DND-41 (cell line): Measurements from ENCODE around the gene PPM1J.

Experiments
- ATAC-seq: fragments of 200-7000 bp; cut with Tn5 transposase; 3 replicates; pipeline ENCODE4 v1.9.1; 2021; ENCODE audit warnings: low read depth; ENCODE audit not compliant: insufficient read depth
- DNase-seq: peaks from one replicate; pipeline ENCODE4 v3.0.0-alpha.2; 2020
- H2AFZ ChIP-seq: 2 replicates; pipeline ENCODE4 v1.6.0; 2012; ENCODE audit warnings: low read depth, low read length
- H3K27ac ChIP-seq: 2 replicates; pipeline ENCODE4 v1.5.1; 2012; ENCODE audit warnings: low read length, inconsistent platforms
- H3K27me3 ChIP-seq: fragments of 200-600 bp; sonication (generic); 2 replicates; pipeline ENCODE4 v1.6.0; 2012; ENCODE audit warnings: low read length, mild to moderate bottlenecking, inconsistent platforms; ENCODE audit not compliant: insufficient read depth, poor library complexity
- H3K36me3 ChIP-seq: 2 replicates; pipeline ENCODE4 v1.5.1; 2012; ENCODE audit warnings: low read length, inconsistent platforms; ENCODE audit not compliant: insufficient read depth
- H3K4me1 ChIP-seq: 2 replicates; pipeline ENCODE4 v1.5.1; 2012; ENCODE audit warnings: mild to moderate bottlenecking, low read length; ENCODE audit not compliant: insufficient read depth
- H3K4me2 ChIP-seq: 2 replicates; pipeline ENCODE4 v1.6.0; 2012; ENCODE audit warnings: mild to moderate bottlenecking, moderate library complexity, low read length, inconsistent platforms; ENCODE audit not compliant: insufficient read depth
- H3K4me3 ChIP-seq, 2 experiments: fragments of 200-600 bp in 1 of 2; shearing (Covaris generic) in 1 of 2; 2 replicates each; pipeline ENCODE4 v1.5.1; 2012 to 2016; ENCODE audit warnings: inconsistent platforms in 2 of 2, low read length in 2 of 2, mild to moderate bottlenecking in 2 of 2, low read depth in 1 of 2, moderate library complexity in 1 of 2
- H3K79me2 ChIP-seq: 2 replicates; pipeline ENCODE4 v1.6.0; 2012; ENCODE audit warnings: low read length, inconsistent platforms; ENCODE audit not compliant: insufficient read depth
- H3K9ac ChIP-seq: 2 replicates; pipeline ENCODE4 v1.6.0; 2012; ENCODE audit warnings: low read depth, mild to moderate bottlenecking, inconsistent platforms, low read length, moderate library complexity
- H3K9me3 ChIP-seq: 2 replicates; pipeline ENCODE4 v1.5.1; 2012; ENCODE audit warnings: low read length, moderate library complexity, mild to moderate bottlenecking, inconsistent platforms; ENCODE audit not compliant: insufficient read depth, severe bottlenecking
- H4K20me1 ChIP-seq: 2 replicates; pipeline ENCODE4 v1.6.0; 2012; ENCODE audit warnings: low read length; ENCODE audit not compliant: insufficient read depth
- EZH2 ChIP-seq: IDR thresholded peaks from 3 replicates; pipeline ENCODE4 v1.6.1; 2012; ENCODE audit warnings: borderline replicate concordance, low read depth, mild to moderate bottlenecking, moderate library complexity, low read length, inconsistent platforms; ENCODE audit not compliant: severe bottlenecking
- TF ChIP-seq, protein P1 (sequence below): IDR thresholded peaks from 2 replicates; pipeline ENCODE4 v1.5.1; 2012; ENCODE audit warnings: borderline replicate concordance, low read length, moderate library complexity, mild to moderate bottlenecking; ENCODE audit not compliant: poor library complexity, severe bottlenecking; ENCODE audit errors: extremely low read depth

PPM1J gene

DNA sequence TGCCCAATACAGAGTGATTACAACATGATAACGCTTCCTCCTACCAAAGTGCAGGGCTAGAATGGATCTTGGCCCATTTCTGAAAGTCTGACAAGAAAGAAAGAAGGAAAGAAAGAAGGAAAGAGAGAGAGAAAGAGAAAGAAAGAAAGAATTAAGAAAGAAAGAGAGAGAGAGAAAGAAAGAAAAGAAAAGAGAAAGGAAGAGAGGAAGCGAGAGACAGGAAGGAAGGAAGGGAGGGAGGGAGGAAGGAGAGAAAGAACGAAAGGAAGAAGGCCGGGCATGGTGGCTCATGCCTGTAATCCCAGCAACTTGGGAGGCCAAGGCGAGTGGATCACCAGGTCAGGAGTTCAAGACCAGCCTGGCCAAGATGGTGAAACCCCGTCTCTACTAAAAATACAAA lies 44.1 kb upstream of the PPM1J start:
- TF ChIP-seq, protein P1, sequence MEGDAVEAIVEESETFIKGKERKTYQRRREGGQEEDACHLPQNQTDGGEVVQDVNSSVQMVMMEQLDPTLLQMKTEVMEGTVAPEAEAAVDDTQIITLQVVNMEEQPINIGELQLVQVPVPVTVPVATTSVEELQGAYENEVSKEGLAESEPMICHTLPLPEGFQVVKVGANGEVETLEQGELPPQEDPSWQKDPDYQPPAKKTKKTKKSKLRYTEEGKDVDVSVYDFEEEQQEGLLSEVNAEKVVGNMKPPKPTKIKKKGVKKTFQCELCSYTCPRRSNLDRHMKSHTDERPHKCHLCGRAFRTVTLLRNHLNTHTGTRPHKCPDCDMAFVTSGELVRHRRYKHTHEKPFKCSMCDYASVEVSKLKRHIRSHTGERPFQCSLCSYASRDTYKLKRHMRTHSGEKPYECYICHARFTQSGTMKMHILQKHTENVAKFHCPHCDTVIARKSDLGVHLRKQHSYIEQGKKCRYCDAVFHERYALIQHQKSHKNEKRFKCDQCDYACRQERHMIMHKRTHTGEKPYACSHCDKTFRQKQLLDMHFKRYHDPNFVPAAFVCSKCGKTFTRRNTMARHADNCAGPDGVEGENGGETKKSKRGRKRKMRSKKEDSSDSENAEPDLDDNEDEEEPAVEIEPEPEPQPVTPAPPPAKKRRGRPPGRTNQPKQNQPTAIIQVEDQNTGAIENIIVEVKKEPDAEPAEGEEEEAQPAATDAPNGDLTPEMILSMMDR: no peak
- no peak for TF ChIP-seq EZH2
- no peak for ATAC-seq
- H2AFZ ChIP-seq: no peak overlapping the region

DNA sequence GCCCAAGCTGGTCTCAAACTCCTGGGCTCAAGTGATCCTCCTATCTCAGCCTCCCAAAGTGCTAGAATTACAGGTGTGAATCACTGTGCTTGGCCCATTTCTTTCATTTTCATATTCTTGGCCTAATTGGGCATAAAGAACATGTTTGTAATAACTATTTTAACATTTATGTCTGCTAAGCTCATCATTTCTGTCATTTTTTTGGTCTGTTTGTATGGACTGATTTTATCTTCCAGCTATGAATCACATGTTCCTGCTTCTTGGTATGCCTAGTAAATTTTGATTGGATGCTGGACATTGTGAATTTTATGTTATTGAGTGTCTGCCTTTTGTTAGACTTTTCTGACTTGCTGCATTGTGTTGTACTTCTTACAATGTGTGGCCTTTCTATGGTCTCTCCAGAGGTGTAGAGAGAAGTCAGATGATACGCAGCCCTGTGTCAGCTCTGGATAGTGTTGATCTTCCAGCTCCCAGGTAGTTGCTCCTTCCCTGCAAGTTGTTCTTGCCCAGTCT lies 39.0 kb upstream of the PPM1J start:
- no peaks in the 10 kb centered on the region for H3K36me3 ChIP-seq
- H2AFZ ChIP-seq: no peak overlapping the region
- H3K79me2 ChIP-seq: no peaks in the 10 kb centered on the region
- no peak overlapping the region for H3K27ac ChIP-seq
- DNase-seq (no peak), ATAC-seq (no peak)
- H3K27me3 ChIP-seq: no peaks in the 10 kb centered on the region
- no peaks in the 10 kb centered on the region for H4K20me1 ChIP-seq
- H3K9ac ChIP-seq: no peak overlapping the region
- TF ChIP-seq, protein P1: no peak
- TF ChIP-seq EZH2: no peak
- H3K4me3 ChIP-seq: no peak overlapping the region
- H3K4me1 ChIP-seq: no peaks in the 10 kb centered on the region
- no peak overlapping the region for H3K4me2 ChIP-seq
- peaks cover 3% of the 10 kb centered on the region for H3K9me3 ChIP-seq

More for the DNA sequence above, 44.1 kb upstream of the PPM1J start:
- Histone ChIP-seq H3K36me3 (no peaks in the 10 kb centered on the region), H4K20me1 (no peaks in the 10 kb centered on the region), H3K9me3 (peaks cover 3% of the 10 kb centered on the region), H3K79me2 (no peaks in the 10 kb centered on the region), H3K27ac (no peak overlapping the region), H3K4me2 (no peak overlapping the region), H3K4me3 (no peak overlapping the region), H3K4me1 (peaks cover 35% of the 10 kb centered on the region), H3K27me3 (no peaks in the 10 kb centered on the region), H3K9ac (no peak overlapping the region)
- no peak for DNase-seq

GRCh38 chr1:112748396-112748795 lies 33.3 kb upstream of the PPM1J start:
- no peaks in the 10 kb centered on the region for H3K79me2 ChIP-seq
- ATAC-seq (no peak), DNase-seq (no peak)
- no peaks in the 10 kb centered on the region for H4K20me1 ChIP-seq
- no peak overlapping the region for H3K4me3 ChIP-seq
- TF ChIP-seq EZH2: no peak
- TF ChIP-seq, protein P1: no peak
- H2AFZ ChIP-seq: no peak overlapping the region
- no peaks in the 10 kb centered on the region for H3K36me3 ChIP-seq
- no peak overlapping the region for H3K27ac ChIP-seq
- H3K4me2 ChIP-seq: no peak overlapping the region
- no peak overlapping the region for H3K9ac ChIP-seq
- H3K9me3 ChIP-seq: no peaks in the 10 kb centered on the region
- no peaks in the 10 kb centered on the region for H3K4me1 ChIP-seq
- H3K27me3 ChIP-seq: no peaks in the 10 kb centered on the region
